GM04504 (cell line): ENCODE results near the gene TTLL11.
"Not testable (repeated sequence)": the region's sequence is repeated elsewhere in the genome, so short reads cannot be mapped to it uniquely, and the experiment has no call there.

Source experiments
- DNase-seq: peaks from one replicate; pipeline ENCODE4 v3.0.0-alpha.2; 2012; ENCODE audit warnings: low read depth

TTLL11 gene

DNA sequence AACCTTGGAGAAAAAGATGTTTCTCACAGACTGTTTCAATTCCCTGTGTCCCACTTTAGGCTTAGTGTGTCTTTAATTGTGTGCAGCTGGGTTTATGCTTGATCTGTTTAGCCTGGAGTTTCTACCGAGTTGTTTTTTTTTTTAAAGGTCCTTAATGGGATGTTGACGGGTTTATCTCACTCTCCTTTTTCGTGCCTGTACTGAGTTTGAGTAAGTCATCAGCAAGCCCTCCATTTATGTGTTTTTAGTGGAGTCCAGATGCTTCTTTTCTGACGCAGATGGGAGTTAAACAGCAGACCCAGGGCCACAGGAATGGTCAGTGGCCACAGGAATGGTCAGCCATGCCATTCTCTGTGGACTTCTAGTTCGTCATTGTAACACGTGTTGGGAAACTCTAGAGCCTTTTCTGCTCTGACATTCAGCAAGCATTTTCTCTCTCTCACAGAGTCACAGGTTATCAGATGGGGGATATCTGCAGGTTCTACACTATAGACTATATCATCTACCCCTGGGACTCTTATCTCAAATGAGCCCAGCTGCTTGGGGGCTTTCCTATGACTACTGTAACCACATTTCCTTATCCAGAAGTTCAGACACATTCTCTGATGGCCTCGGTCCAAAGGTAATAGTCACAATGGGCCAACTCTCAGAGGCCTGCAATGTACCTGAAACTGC lies 190.5 kb downstream of the TTLL11 start:
- DNase-seq = peak; percentile 100

DNA sequence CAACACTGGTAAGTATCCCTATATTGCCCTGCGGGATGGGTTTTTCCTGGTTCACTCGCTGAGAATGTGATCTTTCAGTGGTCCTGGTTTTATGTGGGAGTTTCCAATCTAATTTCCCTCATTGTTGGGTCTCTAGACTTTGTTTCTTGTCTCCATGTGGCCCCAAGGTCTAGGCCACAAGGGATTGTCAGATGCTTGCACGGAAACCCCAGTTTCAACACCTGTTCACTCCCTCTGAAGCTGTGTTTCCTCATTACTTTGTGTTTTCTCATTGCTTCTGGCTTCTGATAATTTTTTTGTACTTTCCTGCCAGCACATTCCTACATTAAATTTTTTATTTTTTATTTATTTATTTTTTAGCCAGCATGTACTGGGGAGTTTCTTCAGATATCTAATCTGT lies 191.5 kb downstream of the TTLL11 start:
- no peak for DNase-seq

DNA sequence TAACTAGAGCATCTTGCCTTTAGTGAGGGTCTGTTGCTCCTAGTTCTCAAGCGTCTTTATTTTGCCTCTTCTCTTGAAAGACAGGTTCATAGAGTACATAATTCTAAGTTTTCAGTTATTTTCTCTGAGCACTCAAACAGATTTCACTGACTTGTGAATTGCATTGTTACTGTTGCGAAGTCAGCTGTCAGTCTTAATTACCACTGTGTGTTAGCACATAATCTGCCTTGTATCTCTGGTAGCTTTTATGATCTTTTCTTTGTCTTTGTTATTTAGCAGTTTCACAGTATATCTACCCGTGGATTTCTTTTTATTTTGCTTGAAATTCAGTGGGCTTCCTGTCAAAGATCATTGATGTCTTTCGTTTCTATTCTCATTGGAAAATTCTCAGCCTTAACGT lies 192.9 kb downstream of the TTLL11 start:
- no peak for DNase-seq

DNA sequence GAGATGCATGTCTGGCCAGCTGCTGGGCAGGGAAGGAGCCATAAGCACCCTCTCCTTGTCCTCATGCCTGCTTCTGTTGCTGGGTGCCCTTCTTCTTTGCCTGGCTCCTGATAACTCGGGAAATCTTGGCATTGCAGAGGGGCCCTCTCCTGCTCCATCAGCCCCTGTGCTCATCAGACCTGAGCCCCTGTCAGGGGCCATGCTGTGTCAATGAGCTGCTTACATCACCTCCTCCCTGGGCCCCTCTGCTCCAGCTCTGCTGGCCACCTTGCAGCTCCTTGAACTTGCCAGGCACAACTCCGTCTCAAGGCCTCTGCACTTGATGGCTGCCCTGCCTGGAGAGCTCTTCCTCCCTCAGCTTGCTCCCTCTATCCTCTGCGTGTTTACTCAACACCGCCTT lies 194.3 kb downstream of the TTLL11 start:
- no peak for DNase-seq

DNA sequence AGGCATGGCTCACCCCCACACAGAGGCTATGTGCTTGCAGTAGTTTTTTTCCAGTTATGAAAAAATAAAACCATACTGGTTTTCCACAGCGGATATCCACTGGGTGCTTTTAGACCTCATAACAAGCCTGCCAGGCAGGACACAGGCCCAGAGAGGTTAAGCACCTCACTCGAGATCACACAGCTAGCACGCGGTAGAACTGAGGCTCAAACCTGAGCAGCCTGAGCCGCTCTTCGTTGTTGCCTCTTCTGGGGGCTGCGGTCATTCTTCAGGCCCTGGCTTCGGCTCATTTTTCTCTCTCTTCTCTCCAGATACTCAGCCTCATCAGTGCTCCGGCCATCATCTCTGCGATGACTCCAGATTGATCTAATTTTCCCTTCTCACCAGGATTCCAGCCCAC lies 196.0 kb downstream of the TTLL11 start:
- DNase-seq = no peak

DNA sequence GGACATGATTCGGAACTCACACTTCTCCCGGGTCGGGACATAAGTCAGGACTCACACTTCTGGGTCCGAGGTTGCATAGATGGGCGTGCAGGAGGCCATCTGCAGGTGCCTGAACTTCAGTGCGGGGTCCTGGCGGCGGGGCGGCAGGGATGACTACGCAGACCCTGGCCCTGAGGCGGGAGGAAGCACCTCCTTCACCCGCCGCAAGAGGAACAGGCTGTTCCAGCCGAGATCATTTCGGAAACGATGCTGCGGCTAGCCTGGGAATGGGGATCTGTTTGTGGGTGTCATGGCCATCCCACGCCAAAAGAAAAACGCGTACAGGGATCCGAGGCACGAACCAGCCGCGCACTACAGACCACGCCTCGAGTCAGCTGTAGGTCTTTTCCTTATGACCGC lies 196.6 kb downstream of the TTLL11 start:
- DNase-seq = no peak

DNA sequence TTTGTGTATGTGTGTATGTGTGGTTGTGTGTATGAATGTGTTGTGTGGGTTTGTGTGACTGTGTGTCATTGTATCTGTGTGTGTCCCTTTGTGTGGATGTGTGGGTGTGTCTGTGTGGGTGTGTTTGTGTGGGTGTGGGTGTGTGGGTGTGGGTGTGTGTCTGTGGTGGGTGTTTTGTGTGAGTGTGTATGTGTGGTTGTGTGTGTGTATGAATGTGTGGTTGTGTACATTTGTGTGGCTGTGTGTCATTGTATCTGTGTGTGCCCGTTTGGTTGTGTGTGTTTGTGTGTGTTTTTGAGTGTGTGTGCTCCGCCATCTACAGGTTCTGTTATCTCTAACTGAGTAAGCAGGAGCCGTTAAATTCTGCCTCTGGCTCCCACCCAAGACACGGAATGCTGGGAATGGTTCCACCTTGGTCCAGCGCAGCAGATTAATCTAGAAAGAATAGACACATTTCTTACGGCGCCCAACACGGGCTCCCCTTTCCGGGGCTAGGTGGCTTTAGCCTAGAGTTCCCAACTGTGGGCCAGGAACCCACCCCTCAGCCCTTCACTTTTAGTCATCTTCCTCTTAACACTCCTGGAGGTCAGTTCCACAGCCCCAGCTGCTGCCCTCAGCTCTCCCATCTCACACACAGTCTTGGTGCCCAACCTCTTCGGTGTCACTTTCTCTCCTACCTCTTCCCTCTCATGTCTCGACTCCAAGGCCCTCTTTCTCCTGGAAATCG lies 197.1 kb downstream of the TTLL11 start:
- no peak for DNase-seq

DNA sequence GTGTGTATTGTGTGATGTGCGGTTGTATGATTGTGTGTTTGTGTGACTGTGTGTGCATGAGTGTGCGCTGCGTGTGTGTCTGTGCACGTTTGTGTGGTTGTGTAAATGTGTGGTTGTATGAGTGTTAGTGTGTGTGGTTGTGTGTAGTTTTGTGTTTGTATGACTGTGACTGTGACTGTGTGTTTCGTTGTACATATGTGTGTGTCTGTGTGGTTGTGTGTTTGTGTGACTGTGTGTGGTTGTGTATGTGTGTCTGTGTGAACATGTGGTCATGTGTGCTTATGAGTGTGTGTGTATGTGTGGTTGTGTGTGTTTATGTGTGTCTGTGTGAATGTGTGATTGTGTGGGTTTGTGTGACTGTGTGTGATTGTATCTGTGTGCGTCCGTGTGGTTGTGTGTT lies 197.8 kb downstream of the TTLL11 start:
- no peak for DNase-seq

DNA sequence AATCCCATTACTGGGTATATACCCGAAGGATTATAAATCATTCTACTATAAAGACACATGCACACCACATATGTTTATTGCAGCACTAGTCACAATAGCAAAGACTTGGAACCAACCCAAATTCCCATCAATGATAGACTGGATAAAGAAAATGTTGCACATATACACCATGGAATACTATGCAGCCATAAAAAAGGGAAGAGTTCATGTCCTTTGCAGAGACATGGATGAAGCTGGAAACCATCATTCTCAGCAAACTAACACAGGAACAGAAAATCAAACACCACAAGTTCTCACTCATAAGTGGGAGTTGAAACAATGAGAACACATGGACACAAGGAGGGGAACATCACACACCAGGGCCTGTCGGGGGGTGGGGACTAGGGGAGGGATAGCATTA lies 198.7 kb downstream of the TTLL11 start:
- not testable (repeated sequence) for DNase-seq

DNA sequence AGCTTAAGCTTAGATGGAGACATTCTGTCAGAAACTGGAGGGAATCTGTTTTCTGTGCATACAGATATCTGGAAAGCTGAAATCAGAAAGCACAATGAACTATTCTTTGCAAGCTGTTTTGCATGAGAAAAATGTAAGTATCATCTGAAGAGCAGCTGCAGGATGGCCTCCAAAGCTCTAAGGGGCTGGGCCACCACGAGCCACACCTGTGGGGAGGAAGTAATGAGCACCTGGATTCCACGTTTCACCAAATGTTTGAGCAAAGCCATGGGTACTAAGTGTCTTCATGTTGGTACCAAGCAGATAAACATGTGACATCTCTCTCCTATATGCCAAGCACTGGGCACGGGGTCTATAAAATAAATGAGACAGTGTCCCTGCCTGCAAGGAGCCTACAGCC lies 199.3 kb downstream of the TTLL11 start:
- DNase-seq = no peak

DNA sequence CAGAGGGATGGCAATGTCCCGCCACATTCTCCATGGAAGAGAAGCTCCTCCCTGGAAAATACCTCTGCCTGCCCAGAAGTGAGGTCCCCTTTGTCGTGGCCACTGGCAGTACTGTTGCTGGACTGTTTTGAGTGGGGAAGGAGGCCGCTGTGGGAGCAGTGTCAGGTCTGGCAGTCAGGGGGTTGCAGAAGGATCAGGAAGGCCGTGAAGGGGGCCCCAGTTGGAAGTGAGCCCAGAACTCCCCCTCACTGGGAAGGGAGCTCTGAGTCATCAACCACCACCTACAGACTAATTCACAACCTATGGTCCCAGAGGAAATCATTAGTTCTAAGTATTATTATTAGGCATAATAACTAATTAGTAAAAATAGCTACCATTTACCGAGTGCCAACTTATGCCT lies 200.4 kb downstream of the TTLL11 start:
- no peak for DNase-seq

DNA sequence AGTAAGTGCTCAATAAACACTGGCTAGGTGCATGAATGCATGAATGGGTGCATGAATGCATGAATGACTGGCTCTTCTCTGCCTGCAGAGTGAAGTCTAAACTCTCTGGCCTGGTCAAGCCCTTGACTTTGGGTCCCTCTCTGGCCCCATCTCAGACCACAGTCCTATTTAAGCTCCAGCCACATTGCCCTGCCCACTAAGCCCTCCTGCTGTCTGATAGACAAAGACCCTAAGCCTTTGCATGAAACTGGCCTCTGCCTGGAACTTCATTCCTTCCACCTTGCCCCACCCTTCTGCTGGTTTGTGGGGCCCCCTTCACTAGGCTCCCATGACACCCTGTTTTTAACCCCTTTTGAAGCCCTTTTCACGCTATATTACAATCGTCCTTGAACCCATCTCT lies 202.4 kb downstream of the TTLL11 start:
- no peak for DNase-seq

DNA sequence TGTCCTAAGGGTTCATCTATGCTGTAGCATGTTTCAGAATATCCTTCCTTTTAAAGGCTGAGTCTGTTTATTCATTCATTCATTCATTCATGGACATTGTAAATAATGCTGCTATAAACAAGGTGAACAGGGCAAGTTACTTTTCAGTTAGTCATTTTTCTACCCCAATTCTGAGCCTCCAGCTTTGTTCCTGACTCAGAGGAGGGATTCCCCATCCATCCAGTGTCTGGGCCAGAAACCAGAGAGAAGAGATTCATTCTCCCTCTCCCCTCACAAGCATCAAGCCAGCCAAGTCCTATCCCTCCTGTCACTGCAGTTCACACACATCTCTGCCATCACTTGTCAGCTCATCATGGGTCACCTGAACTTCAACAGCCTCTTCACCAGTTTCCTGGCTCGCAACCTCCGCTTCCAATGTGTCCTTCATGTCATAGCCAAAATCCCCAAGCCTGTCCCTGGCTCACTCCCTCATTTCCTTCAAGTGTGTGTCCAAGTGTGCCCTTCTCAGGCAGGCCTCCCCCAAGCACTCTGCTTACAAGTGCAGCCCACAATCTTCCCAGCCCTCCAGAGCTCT lies 203.0 kb downstream of the TTLL11 start:
- DNase-seq = no peak

DNA sequence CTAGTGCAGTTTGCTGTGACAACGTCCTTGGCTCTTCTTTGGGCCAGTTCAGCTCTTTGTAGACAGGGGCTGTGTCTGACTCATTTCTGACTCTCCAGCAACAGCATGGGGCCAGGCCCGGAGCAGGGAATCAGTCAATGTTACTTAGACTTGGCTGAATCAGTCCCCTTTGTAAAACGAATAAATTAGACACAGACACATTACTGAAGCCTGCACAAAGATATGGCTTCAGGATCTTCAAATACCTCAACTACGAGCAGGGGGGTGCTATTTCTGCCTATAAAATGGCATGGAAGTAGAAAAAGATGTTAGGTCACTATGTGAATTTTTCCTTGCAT lies 204.7 kb downstream of the TTLL11 start:
- DNase-seq = peak; percentile 64

DNA sequence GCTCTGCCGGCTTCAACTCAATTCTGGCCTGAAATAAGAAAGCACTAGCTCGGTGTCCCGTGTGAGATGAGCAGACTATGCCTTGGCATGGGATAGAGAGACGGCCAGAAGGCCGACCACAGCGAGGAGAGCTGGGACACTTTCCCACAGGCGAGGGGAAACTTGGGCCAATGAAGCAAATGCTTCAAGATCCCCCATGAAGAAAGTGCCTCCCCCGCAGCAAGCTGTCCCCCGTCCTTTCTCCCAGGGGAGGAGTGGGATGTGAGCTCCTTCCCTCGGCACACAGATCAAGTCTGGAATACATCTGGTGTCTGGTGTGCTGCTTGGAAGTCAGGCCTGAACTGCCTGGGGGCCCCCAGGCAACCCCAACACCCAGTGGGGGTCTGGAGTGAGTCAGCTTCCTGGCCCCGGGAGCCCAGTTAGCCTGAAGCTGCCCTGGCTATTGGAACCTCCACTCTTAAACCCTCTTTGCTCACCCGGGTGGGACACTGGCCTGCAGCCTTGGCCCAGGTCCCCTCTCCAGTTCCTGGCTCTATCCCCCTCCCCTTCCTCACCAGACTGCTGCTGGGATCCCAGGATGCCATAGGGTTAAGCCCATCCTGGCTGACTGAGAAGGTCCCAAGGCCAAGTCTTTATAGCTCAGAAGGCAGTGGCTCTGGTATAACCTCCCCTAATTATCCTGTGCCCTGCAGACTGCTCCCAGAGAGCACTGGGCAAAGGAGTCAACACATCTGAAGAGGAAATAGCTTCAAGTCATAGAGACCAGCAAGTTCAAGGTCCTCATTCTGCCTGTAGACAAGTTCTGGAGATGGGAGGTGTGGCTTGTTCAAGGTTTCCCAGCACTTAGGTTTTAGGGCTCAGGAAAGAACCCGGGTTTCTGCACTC lies 205.3 kb downstream of the TTLL11 start:
- DNase-seq = no peak

DNA sequence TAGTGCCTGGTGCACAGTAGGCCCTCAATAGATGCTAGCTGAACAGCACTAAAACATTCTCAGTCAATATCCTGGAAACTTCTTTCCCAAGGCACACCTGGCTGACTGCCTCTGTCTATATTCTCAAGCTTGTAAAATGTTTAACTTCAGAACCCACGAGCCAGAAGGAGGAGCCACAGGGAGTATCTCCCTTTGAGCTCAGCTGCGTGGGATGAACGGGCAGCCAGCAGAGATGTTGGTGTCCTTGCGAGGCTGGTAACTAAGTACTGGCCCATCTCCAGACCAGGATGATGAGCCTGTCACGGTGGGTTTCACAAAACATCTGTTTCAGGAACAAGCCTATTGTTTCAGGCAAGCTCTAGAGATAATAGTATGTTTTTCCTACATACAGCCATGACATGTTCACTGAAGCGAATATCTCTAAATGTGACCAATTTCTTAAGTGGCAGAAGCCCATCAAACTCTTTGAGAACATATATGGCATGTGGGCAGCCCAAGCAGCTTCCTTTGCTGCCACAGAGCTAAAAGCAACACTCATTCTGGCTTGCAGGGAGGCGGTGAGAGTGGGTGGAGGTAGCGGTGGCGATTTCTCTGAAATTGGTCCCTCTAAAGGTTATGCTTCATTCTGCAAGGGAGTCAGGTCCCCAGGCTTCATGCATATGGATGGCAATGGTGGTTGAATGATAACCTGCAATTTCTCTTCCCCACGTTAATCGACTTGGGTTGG lies 206.2 kb downstream of the TTLL11 start:
- no peak for DNase-seq

DNA sequence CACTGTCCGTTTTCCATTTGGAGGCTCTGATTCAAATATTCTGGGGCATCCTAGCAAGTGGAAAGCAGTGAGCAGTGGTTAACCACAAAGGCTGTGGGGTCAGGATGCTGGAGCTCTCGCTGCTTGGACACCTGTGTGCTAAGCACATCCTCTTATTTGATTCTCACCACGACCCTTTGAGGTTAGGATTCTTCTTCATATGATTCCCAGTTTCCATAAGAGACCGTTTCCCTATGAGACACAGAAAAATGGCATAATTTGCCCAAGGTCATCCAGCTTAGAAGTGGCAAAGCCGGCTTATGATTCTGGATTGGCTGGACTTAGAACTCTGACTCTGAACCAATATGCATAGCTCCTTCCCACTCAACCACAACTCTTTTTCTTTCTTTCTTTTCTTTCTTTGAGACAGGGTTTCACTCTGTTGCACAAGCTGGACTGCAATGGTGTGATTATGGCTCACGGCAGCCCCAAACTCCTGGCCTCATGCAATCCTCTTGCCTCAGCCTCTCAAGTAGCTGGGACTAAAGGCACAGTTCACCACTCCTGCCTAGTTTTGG lies 207.7 kb downstream of the TTLL11 start:
- no peak for DNase-seq

DNA sequence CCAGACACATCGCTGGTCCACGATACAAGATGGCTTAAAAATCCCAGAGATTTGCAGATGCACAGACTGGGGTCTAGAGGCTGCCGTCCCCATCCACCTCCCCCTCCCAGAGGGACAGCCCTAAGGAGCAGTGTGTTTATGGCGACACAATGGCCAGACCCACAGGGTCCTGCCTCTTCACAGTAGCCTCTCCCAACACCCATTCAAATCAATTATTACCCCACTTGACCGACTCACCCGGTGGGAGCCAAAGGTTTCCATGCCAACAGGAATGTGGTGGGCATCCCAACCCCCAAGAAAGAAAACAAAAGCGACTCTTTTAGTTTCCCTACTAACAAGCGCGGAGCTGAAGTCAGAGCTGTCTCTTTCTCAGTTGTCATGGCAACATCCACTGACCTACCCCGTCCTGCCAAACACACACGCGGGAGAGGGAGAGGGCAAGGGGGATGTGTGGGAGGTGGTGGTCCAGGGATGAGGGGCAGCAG lies 209.0 kb downstream of the TTLL11 start:
- DNase-seq = no peak

DNA sequence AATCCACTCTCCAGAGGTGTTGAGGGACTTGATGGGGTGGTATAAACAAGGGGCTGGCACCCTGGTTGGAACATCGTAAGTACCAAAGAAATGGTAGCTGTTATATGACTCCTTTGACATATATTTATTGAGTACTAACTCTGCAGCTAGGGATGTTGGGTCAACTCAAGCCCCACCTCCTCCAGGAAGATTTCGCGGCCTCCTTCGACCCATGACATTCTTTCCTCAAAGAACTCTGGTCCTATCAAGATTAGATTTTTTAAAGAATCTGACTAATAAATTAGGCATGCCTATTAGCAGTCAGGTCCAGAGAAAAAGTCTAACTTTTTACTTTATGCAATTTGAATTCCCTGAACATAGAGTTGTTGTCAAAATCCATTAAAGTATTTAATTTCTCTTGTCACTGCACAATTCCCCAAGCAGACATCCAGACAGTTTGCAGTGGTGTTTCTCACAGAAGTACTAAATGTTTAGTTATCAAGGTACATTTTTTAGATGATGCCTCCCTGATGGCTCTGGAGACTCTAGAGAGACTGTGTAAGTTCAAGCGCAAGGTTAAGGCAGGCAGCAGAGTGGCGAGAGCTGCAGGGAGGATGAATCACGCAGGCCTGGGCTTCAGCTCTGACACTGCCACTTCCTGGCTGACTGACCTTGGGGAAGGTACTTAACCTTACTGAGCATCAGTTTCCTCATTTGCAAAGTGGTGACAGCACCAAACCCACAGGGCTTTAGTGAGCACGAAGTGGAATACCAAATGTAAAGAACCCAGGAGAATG lies 209.6 kb downstream of the TTLL11 start:
- DNase-seq = no peak

DNA sequence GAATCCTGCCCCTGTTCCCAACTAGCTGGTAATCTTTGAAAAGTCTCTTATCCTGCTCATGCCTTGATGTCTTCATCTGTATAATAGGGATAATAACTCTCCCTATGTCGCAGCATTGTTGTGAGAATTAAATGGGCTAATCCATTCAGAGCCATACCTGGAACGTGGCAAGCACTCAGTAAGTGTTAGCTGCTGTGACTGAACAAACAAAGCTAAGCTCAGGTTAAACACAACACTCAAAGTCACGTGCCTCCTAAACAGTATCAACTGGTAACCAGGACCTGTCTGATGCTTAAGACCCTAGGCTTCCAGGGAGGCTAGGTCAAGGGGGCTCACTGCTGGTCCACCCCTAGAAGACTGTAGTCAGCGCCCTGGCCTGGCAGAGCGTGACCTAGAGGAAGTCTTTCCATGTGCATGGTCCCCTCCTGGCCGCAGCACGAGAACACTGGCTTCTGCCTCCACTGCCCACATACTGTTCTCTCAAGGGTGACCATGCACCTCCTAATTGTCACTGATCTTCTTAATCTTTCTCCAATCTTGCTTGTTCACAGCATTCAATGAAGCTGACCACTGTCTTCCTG lies 211.1 kb downstream of the TTLL11 start:
- no peak for DNase-seq
